Measurements from ENCODE around the gene LYPLA2. TPM values are rescaled to one million over a fixed set of nuclear protein-coding genes. Genes with fewer than 3 reads are reported as not detected.
"Not testable (repeated sequence)": the region's sequence is repeated elsewhere in the genome, so short reads cannot be mapped to it uniquely, and the experiment has no call there.

The LYPLA2 gene
- total RNA-seq, 4 donors from 2014 or later: 52.7 to 76.9 (median 63.6) TPM

DNA sequence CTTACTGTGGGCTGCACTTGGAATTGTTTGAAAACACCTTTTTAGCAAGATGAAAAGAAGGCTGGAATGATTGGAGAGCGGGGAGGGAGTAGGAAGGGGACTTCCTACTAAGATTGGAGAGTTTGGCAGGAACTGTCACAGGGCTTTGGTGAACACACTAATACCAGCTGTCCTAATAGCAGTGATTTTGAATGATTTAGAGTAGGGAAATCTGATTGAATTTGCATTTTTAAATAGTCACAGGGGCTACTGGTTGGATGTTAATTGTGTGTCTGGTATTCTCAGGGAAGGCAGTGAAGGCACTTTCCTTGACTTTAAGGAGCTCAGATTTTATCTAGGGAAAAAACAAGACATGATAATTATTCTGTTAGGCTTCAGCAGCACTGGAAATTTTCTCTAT is 36.8 kb downstream of the LYPLA2 start:
- no peaks in the 10 kb centered on the region for H3K36me3 ChIP-seq
- DNase-seq (ENCODE audit: low spot score in 2 of 2): no peak
- H3K27me3 ChIP-seq: no peaks in the 10 kb centered on the region
- no peak overlapping the region for H3K27ac ChIP-seq
- H3K4me3 ChIP-seq: no peak overlapping the region
- WGBS: 77% methylated on average over 1 of the region's 1 CpG
- TF ChIP-seq EP300 (IDR thresholded peaks at IDR 0.05) (no peak), POLR2A (IDR thresholded peaks at IDR 0.05) (no peak), POLR2AphosphoS5 (IDR thresholded peaks at IDR 0.05) (no peak)
- TF ChIP-seq, protein P1, sequence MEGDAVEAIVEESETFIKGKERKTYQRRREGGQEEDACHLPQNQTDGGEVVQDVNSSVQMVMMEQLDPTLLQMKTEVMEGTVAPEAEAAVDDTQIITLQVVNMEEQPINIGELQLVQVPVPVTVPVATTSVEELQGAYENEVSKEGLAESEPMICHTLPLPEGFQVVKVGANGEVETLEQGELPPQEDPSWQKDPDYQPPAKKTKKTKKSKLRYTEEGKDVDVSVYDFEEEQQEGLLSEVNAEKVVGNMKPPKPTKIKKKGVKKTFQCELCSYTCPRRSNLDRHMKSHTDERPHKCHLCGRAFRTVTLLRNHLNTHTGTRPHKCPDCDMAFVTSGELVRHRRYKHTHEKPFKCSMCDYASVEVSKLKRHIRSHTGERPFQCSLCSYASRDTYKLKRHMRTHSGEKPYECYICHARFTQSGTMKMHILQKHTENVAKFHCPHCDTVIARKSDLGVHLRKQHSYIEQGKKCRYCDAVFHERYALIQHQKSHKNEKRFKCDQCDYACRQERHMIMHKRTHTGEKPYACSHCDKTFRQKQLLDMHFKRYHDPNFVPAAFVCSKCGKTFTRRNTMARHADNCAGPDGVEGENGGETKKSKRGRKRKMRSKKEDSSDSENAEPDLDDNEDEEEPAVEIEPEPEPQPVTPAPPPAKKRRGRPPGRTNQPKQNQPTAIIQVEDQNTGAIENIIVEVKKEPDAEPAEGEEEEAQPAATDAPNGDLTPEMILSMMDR (IDR thresholded peaks at IDR 0.05): no peak
- peaks cover 11% of the 10 kb centered on the region for H3K4me1 ChIP-seq
- no peaks in the 10 kb centered on the region for H3K9me3 ChIP-seq

DNA sequence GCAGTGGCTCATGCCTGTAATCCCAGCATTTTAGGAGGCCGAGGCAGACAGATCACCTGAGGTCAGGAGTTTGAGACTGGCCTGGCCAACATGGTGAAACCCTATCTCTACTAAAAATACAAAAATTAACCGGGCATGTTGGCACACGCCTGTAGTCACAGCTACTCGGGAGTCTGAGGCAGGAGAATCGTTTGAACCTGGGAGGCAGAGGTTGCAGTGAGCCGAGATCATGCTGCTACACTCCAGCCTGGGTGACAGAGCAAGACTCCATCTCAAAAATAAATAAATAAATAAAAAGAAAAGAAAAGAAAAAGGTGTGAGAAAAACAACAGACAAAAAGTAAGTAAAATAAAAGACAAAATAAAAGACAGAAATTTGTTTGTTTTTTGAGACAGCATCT is 43.2 kb downstream of the LYPLA2 start:
- DNase-seq (ENCODE audit: low spot score in 2 of 2); H3K27me3 ChIP-seq; H3K4me3 ChIP-seq; H3K36me3 ChIP-seq; H3K27ac ChIP-seq; H3K9me3 ChIP-seq: not testable (repeated sequence)
- 63% methylated on average over 6 of the region's 6 CpGs for WGBS
- peaks cover 10% of the 10 kb centered on the region for H3K4me1 ChIP-seq

DNA sequence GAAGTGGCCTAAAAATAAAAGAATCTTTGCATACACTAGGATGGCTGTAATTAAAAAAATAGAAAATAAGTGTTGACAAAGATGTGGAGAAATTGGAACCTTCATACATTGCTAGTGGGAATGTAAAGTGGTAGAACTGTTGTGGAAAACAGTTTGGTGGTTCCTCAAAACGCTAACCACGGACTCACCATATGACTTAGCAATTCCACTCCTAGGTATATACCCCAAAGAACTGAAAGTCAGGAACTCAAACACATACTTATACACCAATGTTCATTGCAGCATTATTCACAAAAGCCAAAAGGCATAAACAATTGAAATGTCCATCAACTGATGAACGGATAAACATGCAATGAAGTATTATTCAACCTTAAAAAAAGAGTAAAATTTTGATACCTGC is 45.1 kb downstream of the LYPLA2 start:
- Histone ChIP-seq H3K27ac (no peak overlapping the region), H3K4me1 (peaks cover 10% of the 10 kb centered on the region), H3K27me3 (peaks cover 6% of the 10 kb centered on the region), H3K36me3 (no peaks in the 10 kb centered on the region), H3K4me3 (no peak overlapping the region), H3K9me3 (no peaks in the 10 kb centered on the region)
- no peak for DNase-seq (ENCODE audit: low spot score in 2 of 2)
- TF ChIP-seq POLR2A (IDR thresholded peaks at IDR 0.05) (no peak), POLR2AphosphoS5 (IDR thresholded peaks at IDR 0.05) (no peak), EP300 (IDR thresholded peaks at IDR 0.05) (no peak)
- TF ChIP-seq, protein P1 (IDR thresholded peaks at IDR 0.05): no peak
- 71% methylated on average over 3 of the region's 3 CpGs for WGBS

DNA sequence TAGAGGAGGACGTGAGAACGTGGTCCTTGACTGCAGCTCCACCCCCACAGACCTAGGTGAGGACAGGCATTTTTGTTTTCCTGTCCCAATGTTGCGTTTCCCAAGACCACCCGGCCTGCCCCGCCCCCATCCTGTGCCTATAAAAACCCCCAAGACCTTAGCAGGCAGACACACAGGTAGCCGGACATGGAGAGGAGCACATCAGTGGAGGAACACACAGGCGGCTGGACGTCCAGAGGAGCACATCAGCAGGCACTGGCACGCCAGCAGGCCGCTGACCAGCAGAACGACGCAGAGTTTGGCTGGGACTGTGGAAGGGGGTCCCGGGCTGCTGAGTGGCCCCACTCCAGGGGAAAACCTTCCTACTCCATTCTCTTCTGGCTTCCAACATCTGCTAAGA is 47.0 kb downstream of the LYPLA2 start:
- peaks cover 10% of the 10 kb centered on the region for H3K4me1 ChIP-seq
- WGBS: 18% methylated on average over 11 of the region's 13 CpGs
- DNase-seq (ENCODE audit: low spot score in 2 of 2): peak in 1 of 2 donors; percentile 62
- H3K36me3 ChIP-seq: no peaks in the 10 kb centered on the region
- H3K27me3 ChIP-seq: peaks cover 6% of the 10 kb centered on the region
- peak overlapping the region; percentile 43 for H3K4me3 ChIP-seq
- no peaks in the 10 kb centered on the region for H3K9me3 ChIP-seq
- TF ChIP-seq, protein P1 (IDR thresholded peaks at IDR 0.05): no peak
- TF ChIP-seq POLR2AphosphoS5 (IDR thresholded peaks at IDR 0.05) (no peak), EP300 (IDR thresholded peaks at IDR 0.05) (no peak), POLR2A (IDR thresholded peaks at IDR 0.05) (no peak)
- no peak overlapping the region for H3K27ac ChIP-seq

DNA sequence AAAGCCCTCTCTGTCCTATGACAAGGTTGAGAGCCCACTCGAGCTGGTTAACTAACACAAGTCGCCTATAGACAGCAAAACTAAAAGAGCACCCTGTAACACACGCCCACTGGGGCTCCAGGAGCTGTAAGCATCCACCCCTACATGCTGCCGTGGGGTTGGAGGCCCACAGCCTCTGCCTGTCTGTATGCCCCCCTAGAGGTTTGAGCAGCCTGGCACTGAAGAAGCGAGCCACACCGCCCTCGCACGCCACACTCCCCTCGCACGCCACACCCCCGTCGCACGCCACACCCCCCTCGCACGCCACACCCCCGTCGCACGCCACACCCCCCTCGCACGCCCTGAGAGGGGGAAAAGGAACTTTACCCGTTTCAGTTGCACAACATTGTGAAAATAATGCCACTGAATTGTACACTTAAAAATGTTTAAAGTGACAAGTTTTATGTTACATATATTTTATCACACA is 47.5 kb downstream of the LYPLA2 start:
- TF ChIP-seq POLR2AphosphoS5 (IDR thresholded peaks at IDR 0.05) (no peak), EP300 (IDR thresholded peaks at IDR 0.05) (no peak), POLR2A (IDR thresholded peaks at IDR 0.05) (no peak)
- TF ChIP-seq, protein P1 (IDR thresholded peaks at IDR 0.05): no peak
- Histone ChIP-seq H3K27ac (no peak overlapping the region), H3K36me3 (no peaks in the 10 kb centered on the region), H3K4me1 (peaks cover 10% of the 10 kb centered on the region), H3K4me3 (peak overlapping the region; percentile 43), H3K27me3 (peaks cover 6% of the 10 kb centered on the region), H3K9me3 (no peaks in the 10 kb centered on the region)
- whole genome bisulfite sequencing: under 1% methylated on average over 13 of the region's 21 CpGs
- peak; percentile 84 to 88 for DNase-seq (ENCODE audit: low spot score in 2 of 2)

DNA sequence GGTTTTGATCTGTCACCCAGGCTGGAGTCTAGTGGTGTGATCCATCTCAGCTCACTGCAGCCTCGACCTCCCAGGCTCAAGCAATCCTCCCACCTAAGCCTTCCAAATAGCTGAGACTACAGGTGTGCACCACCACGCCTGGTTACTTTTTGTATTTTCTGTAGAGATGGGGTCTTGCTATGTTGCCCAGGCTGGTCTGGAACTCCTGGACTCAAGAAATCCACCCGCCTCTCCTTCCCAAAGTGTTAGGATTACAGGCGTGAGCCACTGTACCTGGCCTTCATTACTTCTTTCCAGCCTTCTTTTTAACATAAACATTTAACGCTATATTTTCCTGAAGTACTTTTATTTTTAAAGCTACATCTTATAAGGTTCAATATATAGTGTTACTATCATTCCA is 52.7 kb downstream of the LYPLA2 start:
- no peak for DNase-seq (ENCODE audit: low spot score in 2 of 2)
- TF ChIP-seq POLR2AphosphoS5 (IDR thresholded peaks at IDR 0.05): no peak
- TF ChIP-seq POLR2A (IDR thresholded peaks at IDR 0.05): no peak
- TF ChIP-seq, protein P1 (IDR thresholded peaks at IDR 0.05): no peak
- TF ChIP-seq EP300 (IDR thresholded peaks at IDR 0.05): no peak
- 93% methylated on average over 5 of the region's 5 CpGs for WGBS

More for the DNA sequence above, 52.7 kb downstream of the LYPLA2 start:
- Histone ChIP-seq H3K4me3 (no peak overlapping the region), H3K27ac (no peak overlapping the region), H3K9me3 (no peaks in the 10 kb centered on the region), H3K4me1 (peaks cover 3% of the 10 kb centered on the region), H3K36me3 (peaks cover 35% of the 10 kb centered on the region), H3K27me3 (no peaks in the 10 kb centered on the region)
